ENCODE measurements around the gene CASP12. TPM values are rescaled to one million over a fixed set of nuclear protein-coding genes. Genes with fewer than 3 reads are reported as not detected.

Gene CASP12
- total RNA-seq, 1 donor from 2014 or later: 1.6 TPM

DNA sequence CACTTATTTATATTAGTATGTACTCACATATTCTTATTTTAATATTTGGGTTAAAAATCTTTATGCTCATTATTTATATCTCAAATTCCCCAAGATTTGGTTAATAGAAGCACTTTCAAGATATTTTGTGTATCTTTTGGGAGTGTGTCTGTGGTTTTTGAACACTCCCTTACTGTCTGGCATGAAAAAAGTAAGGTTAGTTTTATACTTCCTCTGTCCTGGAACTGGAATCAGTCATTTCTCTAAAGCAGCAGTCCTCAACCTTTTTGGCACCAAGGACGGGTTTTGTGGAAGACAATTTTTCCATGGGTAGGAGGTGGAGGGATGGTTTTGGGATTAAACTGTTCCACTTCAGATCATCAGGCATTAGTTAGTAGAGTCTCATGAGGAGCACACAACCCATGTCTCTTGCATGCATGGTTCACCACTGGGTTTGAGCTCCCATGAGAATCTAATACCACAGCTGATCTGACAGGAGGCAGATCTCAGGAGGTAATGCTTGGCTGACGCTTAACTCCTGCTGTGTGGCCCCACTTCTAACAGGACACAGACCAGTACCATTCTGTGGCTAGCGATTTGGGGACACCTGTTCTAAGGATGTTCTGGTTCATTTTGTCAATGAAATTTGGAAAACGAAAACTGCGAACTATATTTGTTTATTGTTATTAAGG, 60.2 kb downstream of the CASP12 start:
- Histone ChIP-seq H3K9me3 (no peaks in the 10 kb centered on the region), H3K4me1 (no peaks in the 10 kb centered on the region), H3K27me3 (ENCODE audit: low read depth) (no peaks in the 10 kb centered on the region), H3K4me3 (no peak overlapping the region), H3K36me3 (no peaks in the 10 kb centered on the region), H3K27ac (no peak overlapping the region)
- intact Hi-C loops (cut with DNase I): no loop called here
- DNase-seq (no peak), ATAC-seq (no peak)
- TF ChIP-seq, protein P1, sequence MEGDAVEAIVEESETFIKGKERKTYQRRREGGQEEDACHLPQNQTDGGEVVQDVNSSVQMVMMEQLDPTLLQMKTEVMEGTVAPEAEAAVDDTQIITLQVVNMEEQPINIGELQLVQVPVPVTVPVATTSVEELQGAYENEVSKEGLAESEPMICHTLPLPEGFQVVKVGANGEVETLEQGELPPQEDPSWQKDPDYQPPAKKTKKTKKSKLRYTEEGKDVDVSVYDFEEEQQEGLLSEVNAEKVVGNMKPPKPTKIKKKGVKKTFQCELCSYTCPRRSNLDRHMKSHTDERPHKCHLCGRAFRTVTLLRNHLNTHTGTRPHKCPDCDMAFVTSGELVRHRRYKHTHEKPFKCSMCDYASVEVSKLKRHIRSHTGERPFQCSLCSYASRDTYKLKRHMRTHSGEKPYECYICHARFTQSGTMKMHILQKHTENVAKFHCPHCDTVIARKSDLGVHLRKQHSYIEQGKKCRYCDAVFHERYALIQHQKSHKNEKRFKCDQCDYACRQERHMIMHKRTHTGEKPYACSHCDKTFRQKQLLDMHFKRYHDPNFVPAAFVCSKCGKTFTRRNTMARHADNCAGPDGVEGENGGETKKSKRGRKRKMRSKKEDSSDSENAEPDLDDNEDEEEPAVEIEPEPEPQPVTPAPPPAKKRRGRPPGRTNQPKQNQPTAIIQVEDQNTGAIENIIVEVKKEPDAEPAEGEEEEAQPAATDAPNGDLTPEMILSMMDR (IDR thresholded peaks at IDR 0.05): no peak

DNA sequence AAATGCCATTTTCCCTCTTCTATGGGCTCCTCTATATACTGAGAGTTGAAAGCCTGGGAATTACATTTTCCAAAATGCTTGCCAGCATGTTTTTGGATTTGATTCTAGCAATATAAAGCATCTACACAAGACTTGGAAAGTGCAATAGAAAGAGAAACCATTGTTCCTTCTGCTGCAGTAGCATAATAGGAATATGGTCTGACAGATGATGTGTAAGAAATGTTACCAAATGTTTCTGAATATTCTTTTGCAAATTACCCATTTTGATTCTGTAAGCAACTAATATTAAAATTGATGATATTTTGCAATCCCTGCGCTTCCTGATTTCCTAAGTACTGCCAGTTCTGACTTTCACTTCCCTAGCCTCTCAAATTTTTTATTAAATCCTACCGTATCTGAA, 61.6 kb downstream of the CASP12 start:
- DNase-seq (no peak), ATAC-seq (peak in 1 of 2 donors; percentile 14)
- intact Hi-C loops (cut with DNase I): no loop called here

More for the DNA sequence above, 61.6 kb downstream of the CASP12 start:
- Histone ChIP-seq H3K9me3 (no peaks in the 10 kb centered on the region), H3K27ac (no peak overlapping the region), H3K4me1 (no peaks in the 10 kb centered on the region), H3K4me3 (no peak overlapping the region), H3K36me3 (no peaks in the 10 kb centered on the region), H3K27me3 (ENCODE audit: low read depth) (no peaks in the 10 kb centered on the region)
- TF ChIP-seq, protein P1 (IDR thresholded peaks at IDR 0.05): no peak

Other genes with a start within 250 kb of the CASP12 start
- gene CASP4, start 70.1 kb upstream of the CASP12 start, total RNA-seq: 113 TPM
- 5.8 TPM for gene CASP5, start 124.7 kb upstream of the CASP12 start, total RNA-seq
- gene CASP1, start 136.7 kb upstream of the CASP12 start, total RNA-seq: 158 TPM
- gene CARD16, start 146.9 kb upstream of the CASP12 start, total RNA-seq: 97.3 TPM
- gene CARD18, start 241.3 kb upstream of the CASP12 start, total RNA-seq: not detected